Testis (tissue), 3 donors: ENCODE results near the gene CTTNBP2. TPM values are rescaled to one million over a fixed set of nuclear protein-coding genes. Genes with fewer than 3 reads are reported as not detected.

Experiments used
- DNase-seq: peaks from one replicate; pipeline ENCODE4 v3.0.0-alpha.2; 2019
- H3K27ac ChIP-seq, 2 donors: fragments of 200-600 bp; sonication (generic); one replicate each; pipeline ENCODE4 v1.5.1; 2019
- H3K27me3 ChIP-seq: fragments of 200-600 bp; sonication (generic); one replicate; pipeline ENCODE4 v1.5.1; 2019
- H3K36me3 ChIP-seq: fragments of 200-600 bp; sonication (generic); one replicate; pipeline ENCODE4 v1.5.1; 2017; ENCODE audit warnings: low read depth; ENCODE audit errors: missing control alignments
- H3K4me1 ChIP-seq: fragments of 200-600 bp; sonication (generic); one replicate; pipeline ENCODE4 v1.5.1; 2019
- H3K4me3 ChIP-seq, 2 donors: fragments of 200-600 bp; sonication (generic); one replicate each; pipeline ENCODE4 v1.5.1; 2017 to 2019
- H3K9me3 ChIP-seq: fragments of 200-600 bp; sonication (generic); one replicate; pipeline ENCODE4 v1.5.1; 2017
- CTCF ChIP-seq, 3 experiments: fragments of 450-650 bp in 2 of 3; fragments of 200-600 bp in 1 of 3; sonication (generic) in 1 of 3; IDR thresholded peaks; one replicate each; pipeline ENCODE4 v1.5.1; 2016 to 2019; ENCODE audit warnings: antibody characterized with exemption in 3 of 3, mild to moderate bottlenecking in 2 of 3, moderate library complexity in 1 of 3
- POLR2A ChIP-seq: fragments of 450-650 bp; IDR thresholded peaks from one replicate; pipeline ENCODE4 v1.6.1; 2017; ENCODE audit warnings: antibody characterized with exemption, mild to moderate bottlenecking, moderate library complexity
- WGBS, 2 donors: methylation state at CpG; one replicate each; pipeline ENCODE4 v1.1.5; 2018; 5-methylcytosine and 5-hydroxymethylcytosine counted together
- intact Hi-C: fragments of 100-400 bp; cut with DNase I; formaldehyde crosslinking; loops from one replicate; pipeline ENCODE4 v1.15.1; 2023; ENCODE audit warnings: low total_unique reads
- polyA plus RNA-seq: library from polyadenylated mRNA; stranded (reverse); fragments of 350-450 nt; fragmentation: Illumina TruSeq; extraction: RNeasy Lipid Tissue Mini Kit (QIAGEN cat#74804); gene quantifications from one replicate; pipeline ENCODE4 v1.2.3, GENCODE V29; 2014; ENCODE audit warnings: low read depth, low replicate concordance; ENCODE audit not compliant: insufficient read depth
- total RNA-seq, 2 donors: library from RNA; depleted of rRNA; stranded (reverse); fragments of >200 nt; gene quantifications; one replicate each; pipeline ENCODE4 v1.2.3, GENCODE V29; 2016

Gene CTTNBP2
- total and polyA plus RNA-seq, 3 donors from 2014 or later: 2.7 to 4.3 (median 3.4) TPM

- WGBS, 2 donors: 94 to 98% methylated on average over 2 of the region's 2 CpGs
Observed at GRCh38 chr7:117882594-117882993, 9.4 kb upstream of the CTTNBP2 start.

GRCh38 chr7:117876761-117877160 lies 3.5 kb upstream of the CTTNBP2 start:
- Histone ChIP-seq H3K27ac (no peak overlapping the region), H3K9me3 (no peaks in the 10 kb centered on the region), H3K4me3 (no peak overlapping the region), H3K4me1 (no peaks in the 10 kb centered on the region), H3K36me3 (no peaks in the 10 kb centered on the region), H3K27me3 (no peaks in the 10 kb centered on the region)
- TF ChIP-seq POLR2A (no peak), CTCF (IDR thresholded peaks at IDR 0.05) (no peak)
- 89 to 92% methylated on average over 1 of the region's 1 CpG for WGBS, 2 donors
- DNase-seq: no peak
- intact Hi-C loops: no loop called here

More at GRCh38 chr7:117882594-117882993, 9.4 kb upstream of the CTTNBP2 start:
- no peak for TF ChIP-seq CTCF (IDR thresholded peaks at IDR 0.05)
- no peak for TF ChIP-seq POLR2A
- no peak overlapping the region for H3K4me3 ChIP-seq
- no peak overlapping the region for H3K27ac ChIP-seq
- no peaks in the 10 kb centered on the region for H3K9me3 ChIP-seq
- no peaks in the 10 kb centered on the region for H3K27me3 ChIP-seq
- no peaks in the 10 kb centered on the region for H3K4me1 ChIP-seq
- no peaks in the 10 kb centered on the region for H3K36me3 ChIP-seq
- DNase-seq: no peak
- intact Hi-C loops: no loop called here

GRCh38 chr7:117875566-117875965 lies 2.3 kb upstream of the CTTNBP2 start:
- Histone ChIP-seq H3K36me3 (no peaks in the 10 kb centered on the region), H3K4me1 (no peaks in the 10 kb centered on the region), H3K4me3 (no peak overlapping the region), H3K27me3 (no peaks in the 10 kb centered on the region), H3K27ac (no peak overlapping the region), H3K9me3 (no peaks in the 10 kb centered on the region)
- TF ChIP-seq CTCF (IDR thresholded peaks at IDR 0.05): no peak
- no peak for TF ChIP-seq POLR2A
- no peak for DNase-seq
- intact Hi-C loops: no loop called here

- H3K4me3 ChIP-seq: no peak overlapping the region
- 40 to 46% methylated on average over 7 of the region's 7 CpGs for WGBS, 2 donors
- H3K27ac ChIP-seq: no peak overlapping the region
- no peaks in the 10 kb centered on the region for H3K4me1 ChIP-seq
- no peaks in the 10 kb centered on the region for H3K36me3 ChIP-seq
- TF ChIP-seq POLR2A (no peak), CTCF (IDR thresholded peaks at IDR 0.05) (no peak)
- intact Hi-C loops: no loop called here
- no peaks in the 10 kb centered on the region for H3K9me3 ChIP-seq
- H3K27me3 ChIP-seq: no peaks in the 10 kb centered on the region
- DNase-seq: no peak
Observed at GRCh38 chr7:117874191-117874700, 1.0 kb upstream of the CTTNBP2 start.

- 0% methylated on average over 20 to 56 of the region's 57 CpGs for WGBS, 2 donors
Observed at GRCh38 chr7:117872561-117873309, 506 bp downstream of the CTTNBP2 start.

More at GRCh38 chr7:117872561-117873309, 506 bp downstream of the CTTNBP2 start:
- H3K27ac ChIP-seq: peak overlapping the region in 1 of 2 donors; percentile 49
- H3K27me3 ChIP-seq: no peaks in the 10 kb centered on the region
- no peaks in the 10 kb centered on the region for H3K36me3 ChIP-seq
- H3K4me3 ChIP-seq: peak overlapping the region; percentile 62 to 70
- TF ChIP-seq POLR2A (no peak), CTCF (IDR thresholded peaks at IDR 0.05) (no peak)
- peak; percentile 21 for DNase-seq
- intact Hi-C loops: no loop called here
- H3K4me1 ChIP-seq: no peaks in the 10 kb centered on the region
- H3K9me3 ChIP-seq: no peaks in the 10 kb centered on the region
